ENCODE data around the gene MAGEA12.
"Not testable (repeated sequence)": the region's sequence is repeated elsewhere in the genome, so short reads cannot be mapped to it uniquely, and the experiment has no call there.

MAGEA12 gene, protein sequence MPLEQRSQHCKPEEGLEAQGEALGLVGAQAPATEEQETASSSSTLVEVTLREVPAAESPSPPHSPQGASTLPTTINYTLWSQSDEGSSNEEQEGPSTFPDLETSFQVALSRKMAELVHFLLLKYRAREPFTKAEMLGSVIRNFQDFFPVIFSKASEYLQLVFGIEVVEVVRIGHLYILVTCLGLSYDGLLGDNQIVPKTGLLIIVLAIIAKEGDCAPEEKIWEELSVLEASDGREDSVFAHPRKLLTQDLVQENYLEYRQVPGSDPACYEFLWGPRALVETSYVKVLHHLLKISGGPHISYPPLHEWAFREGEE

DNA sequence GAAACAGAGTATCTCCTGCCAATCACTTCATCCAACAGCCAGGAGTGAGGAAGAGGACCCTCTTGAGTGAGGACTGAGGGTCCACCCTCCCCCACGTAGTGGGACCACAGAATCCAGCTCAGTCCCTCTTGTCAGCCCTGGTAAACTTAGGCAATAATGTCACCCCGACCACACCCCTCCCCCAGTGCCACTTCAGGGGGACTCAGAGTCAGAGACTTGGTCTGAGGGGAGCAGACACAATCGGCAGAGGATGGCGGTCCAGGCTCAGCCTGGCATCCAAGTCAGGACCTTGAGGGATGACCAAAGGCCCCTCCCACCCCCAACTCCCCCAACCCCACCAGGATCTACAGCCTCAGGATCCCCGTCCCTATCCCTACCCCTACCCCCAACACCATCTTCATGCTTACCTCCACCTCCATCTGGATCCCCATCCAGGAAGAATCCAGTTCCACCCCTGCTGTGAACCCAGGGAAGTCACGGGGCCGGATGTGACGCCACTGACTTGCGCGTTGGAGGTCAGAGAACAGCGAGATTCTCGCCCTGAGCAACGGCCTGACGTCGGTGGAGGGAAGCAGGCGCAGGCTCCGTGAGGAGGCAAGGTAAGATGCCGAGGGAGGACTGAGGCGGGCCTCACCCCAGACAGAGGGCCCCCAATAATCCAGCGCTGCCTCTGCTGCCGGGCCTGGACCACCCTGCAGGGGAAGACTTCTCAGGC lies at the start of gene MAGEA12, which contains the start of gene CSAG1:
MAGEA12 (plus strand) TSS at position 497 of the 715 bp plus-strand sequence. CDS start 2,405 bp downstream, outside the sequence.
CSAG1 (minus strand) TSS at position 461 of the 715 bp plus-strand sequence. CDS start 1,261 bp downstream, outside the sequence.
- DNase-seq (ENCODE audit: low spot score), result no peak

DNA sequence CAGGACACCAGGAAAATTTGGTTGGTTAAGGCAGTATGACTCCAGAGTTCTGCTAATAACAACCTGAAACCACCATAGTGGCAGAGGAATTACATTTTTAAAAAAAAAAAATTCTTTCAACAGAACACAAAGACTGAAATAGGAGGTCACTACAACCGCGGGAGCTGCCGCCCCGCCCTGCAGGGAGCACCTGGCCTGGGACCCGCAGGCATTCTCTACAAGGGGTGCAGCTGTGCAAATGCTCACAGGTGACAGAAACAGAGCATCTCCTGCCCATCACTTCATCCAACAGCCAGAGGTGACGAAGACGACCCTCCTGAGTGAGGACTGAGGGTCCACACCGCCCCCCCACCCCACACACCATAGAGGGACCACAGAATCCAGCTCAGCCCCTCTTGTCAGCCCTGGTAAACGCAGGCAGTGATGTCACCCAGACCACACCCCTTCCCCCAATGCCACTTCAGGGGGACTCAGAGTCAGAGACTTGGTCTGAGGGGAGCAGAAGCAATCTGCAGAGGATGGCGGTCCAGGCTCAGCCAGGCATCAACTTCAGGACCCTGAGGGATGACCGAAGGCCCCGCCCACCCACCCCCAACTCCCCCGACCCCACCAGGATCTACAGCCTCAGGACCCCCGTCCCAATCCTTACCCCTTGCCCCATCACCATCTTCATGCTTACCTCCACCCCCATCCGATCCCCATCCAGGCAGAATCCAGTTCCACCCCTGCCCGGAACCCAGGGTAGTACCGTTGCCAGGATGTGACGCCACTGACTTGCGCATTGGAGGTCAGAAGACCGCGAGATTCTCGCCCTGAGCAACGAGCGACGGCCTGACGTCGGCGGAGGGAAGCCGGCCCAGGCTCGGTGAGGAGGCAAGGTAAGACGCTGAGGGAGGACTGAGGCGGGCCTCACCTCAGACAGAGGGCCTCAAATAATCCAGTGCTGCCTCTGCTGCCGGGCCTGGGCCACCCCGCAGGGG lies 35.3 kb upstream of the MAGEA12 start, which contains the start of gene MAGEA3:
MAGEA3 (plus strand) TSS at position 843 of the 980 bp plus-strand sequence. CDS start 2,039 bp downstream, outside the sequence.
- not testable (repeated sequence) for DNase-seq (ENCODE audit: low spot score)

DNA sequence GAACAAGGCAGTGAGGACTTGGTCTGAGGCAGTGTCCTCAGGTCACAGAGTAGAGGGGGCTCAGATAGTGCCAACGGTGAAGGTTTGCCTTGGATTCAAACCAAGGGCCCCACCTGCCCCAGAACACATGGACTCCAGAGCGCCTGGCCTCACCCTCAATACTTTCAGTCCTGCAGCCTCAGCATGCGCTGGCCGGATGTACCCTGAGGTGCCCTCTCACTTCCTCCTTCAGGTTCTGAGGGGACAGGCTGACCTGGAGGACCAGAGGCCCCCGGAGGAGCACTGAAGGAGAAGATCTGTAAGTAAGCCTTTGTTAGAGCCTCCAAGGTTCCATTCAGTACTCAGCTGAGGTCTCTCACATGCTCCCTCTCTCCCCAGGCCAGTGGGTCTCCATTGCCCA lies 33.2 kb upstream of the MAGEA12 start:
- not testable (repeated sequence) for DNase-seq (ENCODE audit: low spot score)

DNA sequence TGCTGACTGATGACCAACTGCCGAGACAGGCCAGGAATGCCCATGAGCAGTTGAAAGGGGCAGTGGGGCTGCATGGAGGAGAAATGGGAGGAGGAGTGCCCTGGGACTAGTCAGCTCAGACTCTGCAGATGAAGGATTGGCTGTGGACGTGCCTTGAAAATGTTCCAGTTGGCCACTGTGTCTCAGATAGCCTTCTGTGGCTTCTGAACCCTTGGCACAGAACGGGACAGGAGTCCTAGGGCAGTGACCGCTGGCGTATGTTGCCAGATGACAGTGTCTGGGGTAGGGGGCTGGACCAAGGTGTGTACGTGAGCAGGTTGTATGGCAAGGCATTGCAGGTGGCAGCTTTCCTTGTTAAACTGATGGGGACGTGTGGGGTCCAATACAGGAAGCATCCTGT lies 27.1 kb upstream of the MAGEA12 start:
- not testable (repeated sequence) for DNase-seq (ENCODE audit: low spot score)

DNA sequence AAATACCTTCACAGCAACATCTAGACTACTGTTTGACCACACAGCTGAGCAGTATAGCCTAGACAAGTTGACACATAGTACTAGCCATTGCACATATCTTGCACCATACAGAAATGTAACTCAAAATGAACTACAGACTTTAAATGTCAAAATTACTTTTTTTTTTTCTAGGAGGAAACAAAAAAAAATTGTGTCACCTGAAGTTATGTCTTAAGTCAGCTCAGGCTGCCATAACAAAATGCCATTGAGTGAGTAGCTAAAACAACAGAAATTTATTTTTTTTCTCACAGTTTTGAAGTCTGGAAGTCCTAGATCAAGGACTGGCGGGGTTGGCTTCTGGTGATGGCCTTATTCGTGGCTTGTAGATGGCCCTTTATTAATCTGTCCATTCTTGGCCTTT lies 24.4 kb upstream of the MAGEA12 start, which contains the start of gene CSAG2:
CSAG2 (minus strand) TSS at position 101 of the 400 bp plus-strand sequence. CDS start 161 bp downstream, outside the sequence.
- not testable (repeated sequence) for DNase-seq (ENCODE audit: low spot score)

DNA sequence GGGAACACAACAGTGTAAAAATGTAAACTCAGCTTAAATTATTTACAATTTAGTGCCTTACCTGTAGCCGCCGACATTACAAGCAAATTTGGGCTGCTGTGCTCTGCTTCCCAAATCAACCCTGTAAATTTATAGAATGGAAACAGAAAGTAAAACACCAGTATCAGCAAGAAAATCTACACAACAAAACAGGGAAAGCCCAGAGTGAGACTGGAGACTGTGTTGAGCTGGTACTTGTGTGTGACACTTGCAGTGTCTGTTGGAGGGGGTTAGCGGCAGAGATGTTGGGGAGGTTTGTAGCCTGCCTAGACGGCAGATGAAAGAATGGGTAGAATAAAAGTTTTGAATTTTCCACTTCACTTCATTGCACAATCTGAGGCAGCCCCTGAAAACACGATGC lies 20.4 kb upstream of the MAGEA12 start:
- DNase-seq (ENCODE audit: low spot score), result not testable (repeated sequence)

DNA sequence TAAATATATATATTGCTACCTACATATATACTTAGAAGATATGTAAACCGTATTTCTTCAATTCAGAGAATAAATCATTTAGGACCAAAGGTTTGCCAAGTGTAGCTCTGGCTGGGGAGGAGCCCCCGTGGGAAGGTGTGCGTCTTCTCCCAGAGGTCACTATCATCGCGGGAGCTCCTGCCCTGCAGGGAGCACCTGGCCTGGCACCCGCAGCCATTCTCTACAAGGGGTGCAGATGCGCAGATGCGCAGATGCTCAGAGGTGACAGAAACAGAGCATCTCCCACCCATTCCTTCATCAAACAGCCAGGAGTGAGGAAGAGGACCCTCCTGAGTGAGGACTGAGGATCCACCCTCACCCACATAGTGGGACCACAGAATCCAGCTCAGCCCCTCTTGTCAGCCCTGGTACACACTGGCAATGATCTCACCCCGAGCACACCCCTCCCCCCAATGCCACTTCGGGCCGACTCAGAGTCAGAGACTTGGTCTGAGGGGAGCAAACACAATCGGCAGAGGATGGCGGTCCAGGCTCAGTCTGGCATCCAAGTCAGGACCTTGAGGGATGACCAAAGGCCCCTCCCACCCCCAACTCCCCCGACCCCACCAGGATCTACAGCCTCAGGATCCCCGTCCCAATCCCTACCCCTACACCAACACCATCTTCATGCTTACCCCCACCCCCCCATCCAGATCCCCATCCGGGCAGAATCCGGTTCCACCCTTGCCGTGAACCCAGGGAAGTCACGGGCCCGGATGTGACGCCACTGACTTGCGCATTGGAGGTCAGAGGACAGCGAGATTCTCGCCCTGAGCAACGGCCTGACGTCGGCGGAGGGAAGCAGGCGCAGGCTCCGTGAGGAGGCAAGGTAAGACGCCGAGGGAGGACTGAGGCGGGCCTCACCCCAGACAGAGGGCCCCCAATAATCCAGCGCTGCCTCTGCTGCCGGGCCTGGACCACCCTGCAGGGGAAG lies 19.5 kb upstream of the MAGEA12 start, which contains the start of gene MAGEA2B:
MAGEA2B (plus strand) TSS at position 814 of the 973 bp plus-strand sequence. CDS start 2,479 bp downstream, outside the sequence.
- DNase-seq (ENCODE audit: low spot score), result not testable (repeated sequence)

DNA sequence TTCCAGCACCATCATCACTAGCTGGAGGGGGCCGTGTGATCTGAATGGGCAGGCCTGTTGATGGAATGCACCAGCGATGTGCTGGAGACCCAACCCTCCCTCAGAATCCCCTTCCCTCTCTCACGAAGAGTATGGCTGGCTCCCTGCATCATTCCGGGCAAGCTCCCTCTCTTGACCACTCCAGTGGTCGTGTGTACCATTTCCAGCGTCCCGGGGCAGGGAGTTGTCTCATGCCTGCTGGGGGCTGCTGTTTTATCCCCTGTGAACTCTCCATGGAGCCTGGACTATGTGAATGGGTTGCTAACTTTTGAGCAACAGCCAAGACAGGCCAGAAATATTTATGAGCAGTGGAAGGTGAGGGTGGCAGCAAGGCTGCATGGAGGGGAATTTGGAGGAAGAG lies 8.1 kb upstream of the MAGEA12 start:
- no peak for DNase-seq (ENCODE audit: low spot score)

DNA sequence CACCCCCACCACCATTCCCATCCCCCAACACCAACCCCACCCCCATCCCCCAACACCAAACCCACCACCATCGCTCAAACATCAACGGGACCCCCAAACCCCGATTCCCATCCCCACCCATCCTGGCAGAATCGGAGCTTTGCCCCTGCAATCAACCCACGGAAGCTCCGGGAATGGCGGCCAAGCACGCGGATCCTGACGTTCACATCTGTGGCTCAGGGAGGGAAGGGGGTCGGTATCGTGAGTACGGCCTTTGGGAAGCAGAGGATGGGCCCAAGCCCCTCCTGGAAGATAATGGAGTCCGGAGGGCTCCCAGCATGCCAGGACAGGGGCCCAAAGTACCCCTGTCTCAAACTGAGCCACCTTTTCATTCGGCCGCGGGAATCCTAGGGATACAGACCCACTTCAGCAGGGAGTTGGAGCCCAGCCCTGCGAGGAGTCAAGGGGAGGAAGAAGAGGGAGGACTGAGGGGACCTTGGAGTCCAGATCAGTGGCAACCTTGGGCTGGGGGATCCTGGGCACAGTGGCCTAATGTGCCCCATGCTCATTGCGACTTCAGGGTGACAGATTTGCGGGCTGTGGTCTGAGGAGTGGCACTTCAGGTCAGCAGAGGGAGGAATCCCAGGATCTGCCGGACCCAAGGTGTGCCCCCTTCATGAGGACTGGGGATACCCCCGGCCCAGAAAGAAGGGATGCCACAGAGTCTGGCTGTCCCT lies 744 bp downstream of the MAGEA12 start:
- DNase-seq (ENCODE audit: low spot score), result not testable (repeated sequence)

DNA sequence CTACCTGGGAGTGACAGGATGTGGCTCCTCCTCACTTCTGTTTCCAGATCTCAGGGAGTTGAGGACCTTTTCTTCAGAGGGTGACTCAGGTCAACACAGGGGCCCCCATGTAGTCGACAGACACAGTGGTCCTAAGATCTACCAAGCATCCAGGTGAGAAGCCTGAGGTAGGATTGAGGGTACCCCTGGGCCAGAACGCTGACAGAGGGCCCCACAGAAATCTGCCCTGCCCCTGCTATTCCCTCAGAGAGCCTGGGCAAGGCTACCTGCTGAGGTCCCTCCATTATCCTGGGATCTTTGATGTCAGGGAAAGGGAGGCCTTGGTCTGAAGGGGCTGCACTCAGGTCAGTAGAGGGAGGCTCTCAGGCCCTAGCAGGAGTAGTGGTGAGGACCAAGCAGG lies 1.5 kb downstream of the MAGEA12 start:
- no peak for DNase-seq (ENCODE audit: low spot score)

DNA sequence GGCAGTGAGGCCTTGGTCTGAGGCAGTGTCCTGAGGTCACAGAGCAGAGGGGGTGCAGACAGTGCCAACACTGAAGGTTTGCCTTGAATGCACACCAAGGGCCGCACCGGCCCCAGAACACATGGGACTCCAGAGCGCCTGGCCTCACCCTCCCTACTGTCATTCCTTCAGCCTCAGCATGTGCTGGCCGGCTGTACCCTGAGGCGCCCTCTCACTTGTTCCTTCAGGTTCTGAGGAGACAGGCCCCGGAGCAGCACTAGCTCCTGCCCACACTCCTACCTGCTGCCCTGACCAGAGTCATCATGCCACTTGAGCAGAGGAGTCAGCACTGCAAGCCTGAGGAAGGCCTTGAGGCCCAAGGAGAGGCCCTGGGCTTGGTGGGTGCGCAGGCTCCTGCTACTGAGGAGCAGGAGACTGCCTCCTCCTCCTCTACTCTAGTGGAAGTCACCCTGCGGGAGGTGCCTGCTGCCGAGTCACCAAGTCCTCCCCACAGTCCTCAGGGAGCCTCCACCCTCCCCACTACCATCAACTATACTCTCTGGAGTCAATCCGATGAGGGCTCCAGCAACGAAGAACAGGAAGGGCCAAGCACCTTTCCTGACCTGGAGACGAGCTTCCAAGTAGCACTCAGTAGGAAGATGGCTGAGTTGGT lies 2.4 kb downstream of the MAGEA12 start:
- no peak for DNase-seq (ENCODE audit: low spot score)

DNA sequence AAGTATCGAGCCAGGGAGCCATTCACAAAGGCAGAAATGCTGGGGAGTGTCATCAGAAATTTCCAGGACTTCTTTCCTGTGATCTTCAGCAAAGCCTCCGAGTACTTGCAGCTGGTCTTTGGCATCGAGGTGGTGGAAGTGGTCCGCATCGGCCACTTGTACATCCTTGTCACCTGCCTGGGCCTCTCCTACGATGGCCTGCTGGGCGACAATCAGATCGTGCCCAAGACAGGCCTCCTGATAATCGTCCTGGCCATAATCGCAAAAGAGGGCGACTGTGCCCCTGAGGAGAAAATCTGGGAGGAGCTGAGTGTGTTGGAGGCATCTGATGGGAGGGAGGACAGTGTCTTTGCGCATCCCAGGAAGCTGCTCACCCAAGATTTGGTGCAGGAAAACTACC lies 3.0 kb downstream of the MAGEA12 start:
- DNase-seq (ENCODE audit: low spot score), result not testable (repeated sequence)

DNA sequence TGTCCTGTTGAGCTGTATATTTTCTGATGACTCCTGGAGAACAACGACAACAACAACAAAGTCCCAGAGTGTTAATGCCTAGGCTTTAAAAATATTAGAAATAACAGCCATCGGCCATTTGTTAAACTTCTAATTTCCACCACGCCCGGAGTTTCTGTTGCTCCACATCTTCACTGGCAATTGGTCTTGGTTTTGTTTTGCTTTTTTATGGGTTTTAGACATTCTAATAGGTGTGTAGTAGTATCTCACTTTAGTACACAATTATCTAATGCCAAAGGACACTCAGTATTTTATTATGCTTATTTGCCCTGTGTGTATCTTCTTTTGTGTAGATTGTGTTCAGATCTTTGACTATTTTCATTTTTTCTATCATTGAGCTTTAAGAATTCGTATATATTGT lies 5.0 kb downstream of the MAGEA12 start:
- DNase-seq (ENCODE audit: low spot score), result no peak

DNA sequence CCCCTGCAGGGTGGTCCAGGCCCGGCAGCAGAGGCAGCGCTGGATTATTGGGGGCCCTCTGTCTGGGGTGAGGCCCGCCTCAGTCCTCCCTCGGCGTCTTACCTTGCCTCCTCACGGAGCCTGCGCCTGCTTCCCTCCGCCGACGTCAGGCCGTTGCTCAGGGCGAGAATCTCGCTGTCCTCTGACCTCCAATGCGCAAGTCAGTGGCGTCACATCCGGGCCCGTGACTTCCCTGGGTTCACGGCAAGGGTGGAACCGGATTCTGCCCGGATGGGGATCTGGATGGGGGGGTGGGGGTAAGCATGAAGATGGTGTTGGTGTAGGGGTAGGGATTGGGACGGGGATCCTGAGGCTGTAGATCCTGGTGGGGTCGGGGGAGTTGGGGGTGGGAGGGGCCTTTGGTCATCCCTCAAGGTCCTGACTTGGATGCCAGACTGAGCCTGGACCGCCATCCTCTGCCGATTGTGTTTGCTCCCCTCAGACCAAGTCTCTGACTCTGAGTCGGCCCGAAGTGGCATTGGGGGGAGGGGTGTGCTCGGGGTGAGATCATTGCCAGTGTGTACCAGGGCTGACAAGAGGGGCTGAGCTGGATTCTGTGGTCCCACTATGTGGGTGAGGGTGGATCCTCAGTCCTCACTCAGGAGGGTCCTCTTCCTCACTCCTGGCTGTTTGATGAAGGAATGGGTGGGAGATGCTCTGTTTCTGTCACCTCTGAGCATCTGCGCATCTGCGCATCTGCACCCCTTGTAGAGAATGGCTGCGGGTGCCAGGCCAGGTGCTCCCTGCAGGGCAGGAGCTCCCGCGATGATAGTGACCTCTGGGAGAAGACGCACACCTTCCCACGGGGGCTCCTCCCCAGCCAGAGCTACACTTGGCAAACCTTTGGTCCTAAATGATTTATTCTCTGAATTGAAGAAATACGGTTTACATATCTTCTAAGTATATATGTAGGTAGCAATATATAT lies 20.4 kb downstream of the MAGEA12 start, which contains the start of gene MAGEA2:
MAGEA2 (minus strand) TSS at position 157 of the 965 bp plus-strand sequence. CDS start 2,479 bp downstream, outside the sequence.
- DNase-seq (ENCODE audit: low spot score), result not testable (repeated sequence)

DNA sequence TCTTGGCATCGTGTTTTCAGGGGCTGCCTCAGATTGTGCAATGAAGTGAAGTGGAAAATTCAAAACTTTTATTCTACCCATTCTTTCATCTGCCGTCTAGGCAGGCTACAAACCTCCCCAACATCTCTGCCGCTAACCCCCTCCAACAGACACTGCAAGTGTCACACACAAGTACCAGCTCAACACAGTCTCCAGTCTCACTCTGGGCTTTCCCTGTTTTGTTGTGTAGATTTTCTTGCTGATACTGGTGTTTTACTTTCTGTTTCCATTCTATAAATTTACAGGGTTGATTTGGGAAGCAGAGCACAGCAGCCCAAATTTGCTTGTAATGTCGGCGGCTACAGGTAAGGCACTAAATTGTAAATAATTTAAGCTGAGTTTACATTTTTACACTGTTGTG lies 21.3 kb downstream of the MAGEA12 start:
- DNase-seq (ENCODE audit: low spot score), result not testable (repeated sequence)

DNA sequence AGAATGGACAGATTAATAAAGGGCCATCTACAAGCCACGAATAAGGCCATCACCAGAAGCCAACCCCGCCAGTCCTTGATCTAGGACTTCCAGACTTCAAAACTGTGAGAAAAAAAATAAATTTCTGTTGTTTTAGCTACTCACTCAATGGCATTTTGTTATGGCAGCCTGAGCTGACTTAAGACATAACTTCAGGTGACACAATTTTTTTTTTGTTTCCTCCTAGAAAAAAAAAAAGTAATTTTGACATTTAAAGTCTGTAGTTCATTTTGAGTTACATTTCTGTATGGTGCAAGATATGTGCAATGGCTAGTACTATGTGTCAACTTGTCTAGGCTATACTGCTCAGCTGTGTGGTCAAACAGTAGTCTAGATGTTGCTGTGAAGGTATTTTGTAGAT lies 25.4 kb downstream of the MAGEA12 start, which contains the start of gene CSAG3:
CSAG3 (plus strand) TSS at position 301 of the 400 bp plus-strand sequence.
- not testable (repeated sequence) for DNase-seq (ENCODE audit: low spot score)

DNA sequence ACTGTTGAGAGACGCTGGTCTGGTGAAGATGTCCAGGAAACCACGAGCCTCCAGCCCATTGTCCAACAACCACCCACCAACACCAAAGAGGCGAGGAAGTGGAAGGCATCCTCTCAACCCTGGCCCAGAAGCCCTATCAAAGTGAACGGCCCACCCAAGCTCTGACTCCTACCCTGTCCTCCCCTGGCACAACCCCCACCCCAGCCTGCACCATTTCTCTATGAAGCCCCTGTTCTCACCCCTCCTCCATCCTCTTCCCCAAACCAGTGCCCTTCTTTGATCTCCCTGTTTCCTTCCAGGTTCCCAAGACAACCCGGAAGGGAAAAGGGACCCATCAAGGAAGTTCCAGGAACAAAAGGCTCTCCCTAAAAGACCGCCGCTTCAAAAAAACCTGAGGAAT lies 26.0 kb downstream of the MAGEA12 start:
- not testable (repeated sequence) for DNase-seq (ENCODE audit: low spot score)

Measured in pons (tissue), 1 donor.